Tibial nerve (tissue), 4 donors: ENCODE measurements around the gene ZNF579. TPM values are rescaled to one million over a fixed set of nuclear protein-coding genes. Genes with fewer than 3 reads are reported as not detected.

Experiments
- DNase-seq, 2 donors: peaks; one replicate each; pipeline ENCODE4 v3.0.0-alpha.2; 2019; ENCODE audit warnings: low spot score in 2 of 2
- H3K27ac ChIP-seq, 4 donors: fragments of 200-600 bp; sonication (generic) in 3 of 4; one replicate each; pipeline ENCODE4 v1.5.1; 2017 to 2019; ENCODE audit warnings: mild to moderate bottlenecking in 1 of 4
- H3K27me3 ChIP-seq, 2 donors: fragments of 200-600 bp; sonication (generic) in 1 of 2; one replicate each; pipeline versions ENCODE4 v1.5.1 to v1.6.0; 2017 to 2019
- H3K36me3 ChIP-seq, 3 donors: fragments of 200-600 bp; sonication (generic); one replicate each; pipeline ENCODE4 v1.5.1; 2018 to 2019
- H3K4me1 ChIP-seq, 4 donors: fragments of 200-600 bp; sonication (generic) in 3 of 4; one replicate each; pipeline ENCODE4 v1.5.1; 2017 to 2019
- H3K4me3 ChIP-seq, 4 donors: fragments of 200-600 bp; sonication (generic) in 3 of 4; one replicate each; pipeline ENCODE4 v1.5.1; 2017 to 2019; ENCODE audit warnings: mild to moderate bottlenecking in 1 of 4, moderate library complexity in 1 of 4
- H3K9me3 ChIP-seq, 4 donors: fragments of 200-600 bp; sonication (generic) in 3 of 4; one replicate each; pipeline ENCODE4 v1.5.1; 2017 to 2019
- CTCF ChIP-seq, 5 experiments: fragments of 200-600 bp in 3 of 5; fragments of 450-650 bp in 2 of 5; sonication (generic) in 3 of 5; IDR thresholded peaks; one replicate each; pipeline ENCODE4 v1.5.1; 2016 to 2019; ENCODE audit warnings: antibody characterized with exemption in 5 of 5, mild to moderate bottlenecking in 3 of 5, moderate library complexity in 2 of 5
- EP300 ChIP-seq, 2 donors: sonication (generic); formaldehyde crosslinking; IDR thresholded peaks; one replicate each; pipeline ENCODE4 v1.6.1; 2017; ENCODE audit warnings: antibody characterized with exemption in 2 of 2, mild to moderate bottlenecking in 1 of 2
- POLR2A ChIP-seq, 2 donors: fragments of 450-650 bp; IDR thresholded peaks; one replicate each; pipeline ENCODE4 v1.6.1; 2017; ENCODE audit warnings: antibody characterized with exemption in 2 of 2, mild to moderate bottlenecking in 2 of 2, moderate library complexity in 2 of 2
- WGBS, 2 donors: methylation state at CpG; one replicate each; pipeline ENCODE4 v1.1.5; 2018; 5-methylcytosine and 5-hydroxymethylcytosine counted together
- total RNA-seq, 4 donors: library from RNA; depleted of rRNA; stranded (reverse); fragments of >200 nt; gene quantifications; one replicate each; pipeline ENCODE4 v1.1.0, GENCODE V29; 2016

The ZNF579 gene
- total RNA-seq, 4 donors from 2014 or later: 2.0 to 5.3 (median 4.2) TPM

GRCh38 chr19:55591555-55591954 is 10.9 kb upstream of the ZNF579 start:
- no peaks in the 10 kb centered on the region for H3K9me3 ChIP-seq
- no peak overlapping the region for H3K4me3 ChIP-seq
- no peak for TF ChIP-seq CTCF (IDR thresholded peaks at IDR 0.05)
- no peak for TF ChIP-seq EP300 (IDR thresholded peaks at IDR 0.05)
- TF ChIP-seq POLR2A (IDR thresholded peaks at IDR 0.05): no peak
- 77 to 81% methylated on average over 10 of the region's 10 CpGs for WGBS, 2 donors
- peaks cover 0 to 51% (median 0%) of the 10 kb centered on the region in 3 donors for H3K36me3 ChIP-seq
- DNase-seq: no peak
- H3K27me3 ChIP-seq: no peaks in the 10 kb centered on the region
- no peak overlapping the region for H3K27ac ChIP-seq
- H3K4me1 ChIP-seq: peaks cover 0 to 17% (median 6%) of the 10 kb centered on the region in 4 donors

- no peak for TF ChIP-seq POLR2A (IDR thresholded peaks at IDR 0.05)
- no peak for TF ChIP-seq CTCF (IDR thresholded peaks at IDR 0.05)
- no peak for TF ChIP-seq EP300 (IDR thresholded peaks at IDR 0.05)
- H3K36me3 ChIP-seq: peaks cover 0 to 41% (median 0%) of the 10 kb centered on the region in 3 donors
- no peak overlapping the region for H3K27ac ChIP-seq
- no peak overlapping the region for H3K4me3 ChIP-seq
- DNase-seq: no peak
- H3K9me3 ChIP-seq: no peaks in the 10 kb centered on the region
- H3K4me1 ChIP-seq: peaks cover 0 to 26% (median 14%) of the 10 kb centered on the region in 4 donors
- H3K27me3 ChIP-seq: no peaks in the 10 kb centered on the region
- 73 to 80% methylated on average over 10 of the region's 10 CpGs for WGBS, 2 donors
Observed at GRCh38 chr19:55590617-55591016, 10.0 kb upstream of the ZNF579 start.

- no peak for TF ChIP-seq CTCF (IDR thresholded peaks at IDR 0.05)
- no peak for TF ChIP-seq POLR2A (IDR thresholded peaks at IDR 0.05)
- no peak for TF ChIP-seq EP300 (IDR thresholded peaks at IDR 0.05)
- no peak for DNase-seq
- WGBS, 2 donors: 57 to 60% methylated on average over 7 of the region's 7 CpGs
- Histone ChIP-seq H3K27ac (no peak overlapping the region), H3K27me3 (no peaks in the 10 kb centered on the region), H3K4me3 (no peak overlapping the region), H3K9me3 (no peaks in the 10 kb centered on the region), H3K4me1 (peaks cover 0 to 31% (median 16%) of the 10 kb centered on the region in 4 donors), H3K36me3 (peaks cover 0 to 36% (median 0%) of the 10 kb centered on the region in 3 donors)
Observed at GRCh38 chr19:55590109-55590508, 9.5 kb upstream of the ZNF579 start.

GRCh38 chr19:55588738-55589137 is 8.1 kb upstream of the ZNF579 start:
- Histone ChIP-seq H3K36me3 (peaks cover 0 to 26% (median 0%) of the 10 kb centered on the region in 3 donors), H3K27me3 (no peaks in the 10 kb centered on the region), H3K4me3 (no peak overlapping the region), H3K27ac (no peak overlapping the region), H3K9me3 (no peaks in the 10 kb centered on the region), H3K4me1 (peaks cover 0 to 32% (median 16%) of the 10 kb centered on the region in 4 donors)
- TF ChIP-seq POLR2A (IDR thresholded peaks at IDR 0.05) (no peak), CTCF (IDR thresholded peaks at IDR 0.05) (no peak), EP300 (IDR thresholded peaks at IDR 0.05) (no peak)
- no peak for DNase-seq
- 88 to 92% methylated on average over 8 of the region's 8 CpGs for WGBS, 2 donors

- no peak for TF ChIP-seq EP300 (IDR thresholded peaks at IDR 0.05)
- TF ChIP-seq POLR2A (IDR thresholded peaks at IDR 0.05): no peak
- no peak for TF ChIP-seq CTCF (IDR thresholded peaks at IDR 0.05)
- Histone ChIP-seq H3K36me3 (peaks cover 0 to 9% (median 0%) of the 10 kb centered on the region in 3 donors), H3K4me1 (peaks cover 0 to 32% (median 16%) of the 10 kb centered on the region in 4 donors), H3K27ac (peak overlapping the region in 1 of 4 donors; percentile 34), H3K9me3 (no peaks in the 10 kb centered on the region), H3K4me3 (peak overlapping the region in 3 of 4 donors; percentile 20 to 47 (median 39)), H3K27me3 (no peaks in the 10 kb centered on the region)
- peak; percentile 90 to 94 for DNase-seq
- WGBS, 2 donors: 1% methylated on average over 32 to 37 of the region's 40 CpGs
Observed at GRCh38 chr19:55586976-55587668, 6.5 kb upstream of the ZNF579 start.
